Stimulated activated CD4-positive, alpha-beta T cell treated with anti-CD3 and anti-CD28 coated beads, Interleukin-15, amount 100 ng/mL, for 24 hours (primary cell): Measurements from ENCODE around the gene PTCHD4.
"Not testable (repeated sequence)": the region's sequence is repeated elsewhere in the genome, so short reads cannot be mapped to it uniquely, and the experiment has no call there.

Source experiments
- DNase-seq: peaks from one replicate; pipeline ENCODE4 v3.0.0-alpha.2; 2020

PTCHD4 gene

GRCh38 chr6:48111143-48111506 lies at the start of gene PTCHD4:
Gene PTCHD4, minus strand, starts transcription at chr6:48111197. Its CDS starts 42,240 bp downstream, at chr6:48068957.
- DNase-seq: no peak

- no peak for DNase-seq
These were observed 40.1 kb upstream of the PTCHD4 start for GRCh38 chr6:48151142-48151541.

GRCh38 chr6:48150701-48151100 lies 39.7 kb upstream of the PTCHD4 start:
- no peak for DNase-seq

- DNase-seq: no peak
These were observed 36.1 kb upstream of the PTCHD4 start for GRCh38 chr6:48147051-48147450.

GRCh38 chr6:48144021-48144420 lies 33.0 kb upstream of the PTCHD4 start:
- DNase-seq: no peak

- DNase-seq: no peak
These were observed 31.0 kb upstream of the PTCHD4 start for GRCh38 chr6:48141975-48142374.

GRCh38 chr6:48139818-48140614 lies 29.0 kb upstream of the PTCHD4 start:
- no peak for DNase-seq

GRCh38 chr6:48136856-48137255 lies 25.9 kb upstream of the PTCHD4 start:
- no peak for DNase-seq

GRCh38 chr6:48135323-48136084 lies 24.5 kb upstream of the PTCHD4 start:
- no peak for DNase-seq

GRCh38 chr6:48134246-48134645 lies 23.2 kb upstream of the PTCHD4 start:
- no peak for DNase-seq

GRCh38 chr6:48123601-48124000 lies 12.6 kb upstream of the PTCHD4 start:
- DNase-seq: no peak

GRCh38 chr6:48121983-48122749 lies 11.2 kb upstream of the PTCHD4 start:
- not testable (repeated sequence) for DNase-seq

- no peak for DNase-seq
These were observed 6.0 kb upstream of the PTCHD4 start for GRCh38 chr6:48116699-48117645.

- DNase-seq: no peak
These were observed 2.1 kb upstream of the PTCHD4 start for GRCh38 chr6:48113130-48113529.

GRCh38 chr6:48111575-48111974 lies 578 bp upstream of the PTCHD4 start:
- no peak for DNase-seq

- DNase-seq: no peak
These were observed 408 bp downstream of the PTCHD4 start for GRCh38 chr6:48110436-48111142.

- DNase-seq: no peak
These were observed 1.1 kb downstream of the PTCHD4 start for GRCh38 chr6:48109944-48110343.

- not testable (repeated sequence) for DNase-seq
These were observed 8.4 kb downstream of the PTCHD4 start for GRCh38 chr6:48102476-48103195.

GRCh38 chr6:48101290-48101689 lies 9.7 kb downstream of the PTCHD4 start:
- DNase-seq: no peak

GRCh38 chr6:48100588-48100895 lies 10.5 kb downstream of the PTCHD4 start:
- DNase-seq: no peak
